Brain microvascular endothelial cell (primary cell): Measurements from ENCODE around the gene SKOR1.
A peak's percentile ranks its signal among the peaks of the same experiment; 100 is the strongest.

Source experiments
- DNase-seq: peaks from one replicate; pipeline ENCODE4 v3.0.0-alpha.2; 2020
- H3K27ac ChIP-seq: fragments of 250-450 bp; sonication (Bioruptor Pico); 2 replicates; pipeline ENCODE4 v1.5.1; 2020; ENCODE audit warnings: mild to moderate bottlenecking, moderate library complexity
- H3K27me3 ChIP-seq: fragments of 250-450 bp; sonication (Bioruptor Pico); replicated peaks from 2 replicates; pipeline ENCODE4 v1.5.1; 2020; ENCODE audit warnings: mild to moderate bottlenecking
- H3K36me3 ChIP-seq: fragments of 250-450 bp; sonication (Bioruptor Pico); replicated peaks from 2 replicates; pipeline ENCODE4 v1.5.1; 2020; ENCODE audit warnings: mild to moderate bottlenecking
- H3K4me3 ChIP-seq: 2 replicates; pipeline ENCODE4 v1.5.1; 2011; ENCODE audit warnings: low read depth, mild to moderate bottlenecking, control low read depth, low read length, moderate library complexity
- in situ Hi-C: cut with HindIII; loops from 2 replicates; pipeline ENCODE4 v1.10.0; 2017; ENCODE audit warnings: low sequenced_read_pairs, low pct_ligation_motif_present
- TF ChIP-seq, protein P1 (sequence below): IDR thresholded peaks from 2 replicates; pipeline ENCODE4 v1.5.1; 2011; ENCODE audit warnings: low read depth, mild to moderate bottlenecking, moderate library complexity, low read length, control low read depth, inconsistent platforms; ENCODE audit errors: missing control alignments

SKOR1 gene

GRCh38 chr15:67880651-67881182, 55.4 kb downstream of the SKOR1 start:
- no peaks in the 10 kb centered on the region for H3K36me3 ChIP-seq
- H3K27me3 ChIP-seq, result no peaks in the 10 kb centered on the region
- no peak for DNase-seq
- H3K4me3 ChIP-seq, result no peak overlapping the region
- in situ Hi-C loops, result no loop called here
- TF ChIP-seq, protein P1, sequence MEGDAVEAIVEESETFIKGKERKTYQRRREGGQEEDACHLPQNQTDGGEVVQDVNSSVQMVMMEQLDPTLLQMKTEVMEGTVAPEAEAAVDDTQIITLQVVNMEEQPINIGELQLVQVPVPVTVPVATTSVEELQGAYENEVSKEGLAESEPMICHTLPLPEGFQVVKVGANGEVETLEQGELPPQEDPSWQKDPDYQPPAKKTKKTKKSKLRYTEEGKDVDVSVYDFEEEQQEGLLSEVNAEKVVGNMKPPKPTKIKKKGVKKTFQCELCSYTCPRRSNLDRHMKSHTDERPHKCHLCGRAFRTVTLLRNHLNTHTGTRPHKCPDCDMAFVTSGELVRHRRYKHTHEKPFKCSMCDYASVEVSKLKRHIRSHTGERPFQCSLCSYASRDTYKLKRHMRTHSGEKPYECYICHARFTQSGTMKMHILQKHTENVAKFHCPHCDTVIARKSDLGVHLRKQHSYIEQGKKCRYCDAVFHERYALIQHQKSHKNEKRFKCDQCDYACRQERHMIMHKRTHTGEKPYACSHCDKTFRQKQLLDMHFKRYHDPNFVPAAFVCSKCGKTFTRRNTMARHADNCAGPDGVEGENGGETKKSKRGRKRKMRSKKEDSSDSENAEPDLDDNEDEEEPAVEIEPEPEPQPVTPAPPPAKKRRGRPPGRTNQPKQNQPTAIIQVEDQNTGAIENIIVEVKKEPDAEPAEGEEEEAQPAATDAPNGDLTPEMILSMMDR, result no peak
- H3K27ac ChIP-seq, result no peak overlapping the region

- no peaks in the 10 kb centered on the region for H3K36me3 ChIP-seq
- no peak for DNase-seq
- in situ Hi-C loops, result no loop called here
- H3K27ac ChIP-seq, result no peak overlapping the region
- no peak overlapping the region for H3K4me3 ChIP-seq
- no peaks in the 10 kb centered on the region for H3K27me3 ChIP-seq
- TF ChIP-seq, protein P1, result no peak
These were observed 57.4 kb downstream of the SKOR1 start for GRCh38 chr15:67882487-67883233.

GRCh38 chr15:67883234-67883773, 58.0 kb downstream of the SKOR1 start:
- DNase-seq, result no peak
- Histone ChIP-seq H3K36me3 (no peaks in the 10 kb centered on the region), H3K27me3 (no peaks in the 10 kb centered on the region), H3K27ac (no peak overlapping the region), H3K4me3 (no peak overlapping the region)
- in situ Hi-C loops, result no loop called here
- TF ChIP-seq, protein P1, result no peak

DNA sequence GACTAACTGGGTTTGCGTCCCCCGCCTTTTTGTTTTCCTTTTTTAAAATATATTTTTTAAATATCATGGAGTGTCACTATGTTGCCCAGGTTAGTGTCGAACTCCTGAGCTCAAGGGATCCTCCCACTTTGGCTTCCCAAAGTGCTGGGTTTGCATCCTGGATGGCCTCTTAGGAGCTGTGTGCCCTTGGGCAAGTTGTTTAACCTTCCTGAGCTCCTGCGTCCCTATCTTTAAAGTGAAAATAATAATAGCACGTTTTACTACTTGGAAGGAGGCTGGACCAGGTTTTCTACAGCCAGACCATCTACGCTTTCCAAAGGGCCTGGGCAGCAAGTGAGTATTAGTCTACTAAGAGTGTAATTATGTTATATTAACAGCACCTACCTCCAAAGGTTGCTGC, 58.7 kb downstream of the SKOR1 start:
- TF ChIP-seq, protein P1, result no peak
- Histone ChIP-seq H3K36me3 (no peaks in the 10 kb centered on the region), H3K4me3 (peak overlapping the region; percentile 55), H3K27me3 (no peaks in the 10 kb centered on the region), H3K27ac (peak overlapping the region; percentile 38)
- DNase-seq, result no peak
- in situ Hi-C loops, result no loop called here
